Dendritic cell treated with granulocyte-macrophage colony-stimulating factor and Interleukin-4, amounts not matched to agents 40 ng/mL and 50 ng/mL, for 4 days (primary cell): ENCODE data around the gene REXO5.
"Not testable (repeated sequence)": the region's sequence is repeated elsewhere in the genome, so short reads cannot be mapped to it uniquely, and the experiment has no call there.

Experiments
- H3K27ac Mint-ChIP-seq: one replicate; pipeline ENCODE4 v1.8.0; 2022; ENCODE audit warnings: mild to moderate bottlenecking, mixed read lengths
- H3K27me3 Mint-ChIP-seq: one replicate; pipeline ENCODE4 v1.8.0; 2022; ENCODE audit warnings: mild to moderate bottlenecking, mixed read lengths
- H3K36me3 Mint-ChIP-seq: one replicate; pipeline ENCODE4 v1.8.0; 2022; ENCODE audit warnings: low read depth, mixed read lengths
- H3K4me1 Mint-ChIP-seq: one replicate; pipeline ENCODE4 v1.8.0; 2022; ENCODE audit warnings: low read depth, mixed read lengths
- H3K4me3 Mint-ChIP-seq: one replicate; pipeline ENCODE4 v1.8.0; 2022; ENCODE audit warnings: mild to moderate bottlenecking, moderate library complexity, mixed read lengths
- H3K9me3 Mint-ChIP-seq: one replicate; pipeline ENCODE4 v1.8.0; 2022; ENCODE audit warnings: mixed read lengths
- intact Hi-C: fragments of 100-400 bp; cut with micrococcal nuclease; formaldehyde crosslinking; loops from one replicate; pipeline ENCODE4 v1.15.0; 2022

REXO5 gene

DNA sequence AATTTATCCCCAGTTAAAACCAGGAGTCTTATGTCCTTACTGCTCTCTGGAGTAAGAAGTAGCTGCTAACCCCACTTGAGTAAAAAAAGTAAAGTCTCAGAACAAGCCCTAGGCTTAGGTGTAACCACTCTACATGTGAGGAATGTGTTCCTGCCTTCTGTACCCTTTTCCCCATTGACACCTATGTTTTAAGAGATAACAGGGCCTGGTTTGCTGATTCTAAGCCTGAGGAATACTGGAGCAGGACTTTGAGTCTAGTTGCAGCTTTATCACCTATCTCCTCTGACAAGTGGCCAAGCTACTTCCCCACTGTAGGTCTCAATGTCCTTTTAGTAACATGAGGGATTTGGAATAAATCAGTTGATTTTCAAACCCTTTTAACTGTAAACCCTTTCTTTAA is 40.2 kb downstream of the REXO5 start:
- no peak overlapping the region for H3K27ac Mint-ChIP-seq
- no peaks in the 10 kb centered on the region for H3K27me3 Mint-ChIP-seq
- no peak overlapping the region for H3K4me3 Mint-ChIP-seq
- peaks cover 40% of the 10 kb centered on the region for H3K36me3 Mint-ChIP-seq
- H3K4me1 Mint-ChIP-seq: peaks cover 31% of the 10 kb centered on the region
- intact Hi-C loops: no loop called here
- H3K9me3 Mint-ChIP-seq: no peaks in the 10 kb centered on the region

DNA sequence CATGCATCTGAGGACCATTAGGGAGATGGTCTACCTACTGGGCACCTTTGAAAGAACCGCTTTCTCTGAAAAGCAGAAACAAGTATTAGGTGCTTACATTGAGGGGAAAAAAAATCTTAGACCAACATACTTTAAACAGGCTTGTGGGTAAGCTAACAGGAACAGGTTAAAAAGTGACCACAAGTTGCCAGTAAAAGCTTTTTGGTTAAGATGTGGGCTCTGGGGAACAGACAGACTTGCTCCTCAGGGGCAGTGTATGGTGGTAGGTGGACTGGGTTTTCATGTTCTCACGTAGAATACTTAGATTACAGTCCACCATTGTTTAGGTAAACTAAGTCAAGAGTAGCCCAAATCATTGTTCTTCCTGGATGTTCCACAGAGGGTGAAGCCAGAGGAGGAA is 41.2 kb downstream of the REXO5 start:
- H3K9me3 Mint-ChIP-seq: no peaks in the 10 kb centered on the region
- H3K4me3 Mint-ChIP-seq: no peak overlapping the region
- H3K36me3 Mint-ChIP-seq: peaks cover 40% of the 10 kb centered on the region
- H3K27ac Mint-ChIP-seq: no peak overlapping the region
- H3K4me1 Mint-ChIP-seq: peaks cover 31% of the 10 kb centered on the region
- no peaks in the 10 kb centered on the region for H3K27me3 Mint-ChIP-seq
- intact Hi-C loops: no loop called here

DNA sequence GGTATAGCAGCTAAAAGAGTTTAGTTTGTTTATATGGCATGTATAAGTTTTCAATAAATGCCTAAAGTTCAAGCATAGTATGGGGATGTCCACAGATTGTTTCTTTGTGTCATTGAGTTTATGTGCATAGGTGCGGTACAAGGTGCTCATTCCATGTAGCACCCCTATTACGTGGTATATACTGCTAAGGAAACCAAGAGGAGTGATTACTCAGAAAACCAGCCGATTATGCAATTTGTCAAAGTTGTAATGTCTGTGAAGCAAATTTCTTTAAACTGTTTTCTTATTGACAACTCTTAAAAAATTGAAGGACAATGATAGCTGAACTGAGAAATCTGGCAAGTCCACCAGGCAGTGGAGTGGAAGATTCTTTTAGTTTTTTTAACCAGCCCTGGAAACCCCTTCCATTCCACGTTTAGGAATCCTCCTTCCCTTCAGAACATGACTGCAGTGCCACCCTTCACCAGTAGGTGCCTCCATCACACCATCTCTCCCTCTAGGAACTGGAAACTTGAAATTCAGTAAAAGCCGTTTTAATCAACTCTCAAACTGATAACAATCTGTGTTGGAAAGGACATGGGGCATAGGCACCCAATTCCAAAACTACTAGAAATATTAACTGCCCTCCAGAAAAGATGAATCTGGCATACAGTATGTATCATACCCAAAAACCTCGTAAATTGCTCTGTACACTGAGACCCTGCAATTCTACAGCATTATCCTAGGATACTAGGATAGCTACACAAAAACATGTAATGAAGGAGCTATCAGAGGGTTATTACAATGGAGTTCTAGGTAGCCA is 43.5 kb downstream of the REXO5 start:
- intact Hi-C loops: loop anchor here (1.0 kb wide), 1 partner anchor 234 kb away; no protein-coding TSS in a partner anchor
- Mint-ChIP-seq H3K9me3 (no peaks in the 10 kb centered on the region), H3K27ac (peak overlapping the region; percentile 43), H3K36me3 (peaks cover 52% of the 10 kb centered on the region), H3K4me1 (peaks cover 23% of the 10 kb centered on the region), H3K4me3 (no peak overlapping the region), H3K27me3 (no peaks in the 10 kb centered on the region)

DNA sequence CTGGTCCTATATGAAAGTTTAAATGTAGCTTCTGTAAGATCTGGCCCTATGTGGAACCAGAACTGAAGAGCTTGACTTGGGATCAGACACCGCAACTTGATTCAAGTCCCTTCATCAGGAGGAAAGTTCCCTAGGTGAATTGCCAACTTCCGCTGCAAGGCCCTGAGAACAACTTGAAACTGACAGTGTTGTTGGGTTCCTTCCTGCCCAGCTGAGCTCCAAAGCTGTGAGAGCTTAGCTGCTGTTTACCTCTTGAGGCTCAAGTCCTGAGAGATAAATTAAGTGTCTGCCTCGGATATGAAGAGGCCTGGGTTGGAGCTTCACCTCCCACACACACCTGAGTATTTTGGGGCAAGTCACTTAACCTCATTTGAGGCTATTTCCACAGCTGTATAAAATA is 44.7 kb downstream of the REXO5 start:
- H3K36me3 Mint-ChIP-seq: peaks cover 57% of the 10 kb centered on the region
- H3K27me3 Mint-ChIP-seq: no peaks in the 10 kb centered on the region
- H3K27ac Mint-ChIP-seq: no peak overlapping the region
- no peak overlapping the region for H3K4me3 Mint-ChIP-seq
- intact Hi-C loops: loop anchor here (1.0 kb wide), 1 partner anchor 232 kb away; no protein-coding TSS in a partner anchor
- H3K9me3 Mint-ChIP-seq: no peaks in the 10 kb centered on the region
- peaks cover 20% of the 10 kb centered on the region for H3K4me1 Mint-ChIP-seq

DNA sequence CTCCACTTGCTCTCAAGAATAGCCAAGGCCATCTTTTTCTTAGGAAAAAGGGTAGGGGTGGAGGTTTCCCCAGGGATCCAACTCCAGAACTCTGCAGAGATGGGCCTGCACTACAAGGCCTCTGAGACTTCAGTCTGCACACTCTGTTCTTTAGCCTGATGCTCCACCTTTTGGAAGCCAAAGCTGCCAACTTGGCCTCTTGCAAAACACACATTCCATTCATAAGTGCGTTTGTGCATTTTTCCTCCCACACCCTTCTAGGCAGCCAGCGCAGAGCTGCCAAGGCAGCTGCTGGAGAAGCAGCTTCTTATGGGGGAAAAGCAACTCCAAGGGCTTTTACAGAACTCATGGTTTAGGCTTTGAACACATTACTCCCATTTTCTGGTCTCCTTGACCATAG is 45.3 kb downstream of the REXO5 start:
- Mint-ChIP-seq H3K36me3 (peaks cover 57% of the 10 kb centered on the region), H3K27ac (no peak overlapping the region), H3K9me3 (no peaks in the 10 kb centered on the region)

DNA sequence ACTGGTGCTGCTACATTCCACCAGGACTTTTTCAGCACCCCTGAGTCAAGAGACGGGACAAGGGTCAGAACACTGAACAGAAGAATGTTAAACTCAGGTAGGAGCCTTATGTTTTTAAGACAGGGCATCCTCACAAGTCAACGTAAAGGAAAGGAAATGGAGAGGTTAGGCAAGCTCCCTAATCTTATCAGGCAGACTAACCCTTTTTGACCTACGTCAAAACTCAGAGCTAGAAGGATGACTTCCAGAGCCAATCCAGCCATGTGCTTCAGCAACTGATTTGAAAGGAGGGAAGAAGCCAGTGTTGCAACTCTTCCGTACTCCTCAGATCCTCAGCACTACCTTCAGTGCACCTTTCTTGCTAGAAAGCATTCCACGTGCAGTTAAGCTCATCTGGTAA is 46.8 kb downstream of the REXO5 start:
- peaks cover 55% of the 10 kb centered on the region for H3K36me3 Mint-ChIP-seq
- H3K27ac Mint-ChIP-seq: no peak overlapping the region
- no peaks in the 10 kb centered on the region for H3K27me3 Mint-ChIP-seq
- peaks cover 25% of the 10 kb centered on the region for H3K4me1 Mint-ChIP-seq
- intact Hi-C loops: no loop called here
- no peaks in the 10 kb centered on the region for H3K9me3 Mint-ChIP-seq
- no peak overlapping the region for H3K4me3 Mint-ChIP-seq

More for the DNA sequence above, 45.3 kb downstream of the REXO5 start:
- peaks cover 21% of the 10 kb centered on the region for H3K4me1 Mint-ChIP-seq
- no peak overlapping the region for H3K4me3 Mint-ChIP-seq
- intact Hi-C loops: no loop called here
- H3K27me3 Mint-ChIP-seq: no peaks in the 10 kb centered on the region

DNA sequence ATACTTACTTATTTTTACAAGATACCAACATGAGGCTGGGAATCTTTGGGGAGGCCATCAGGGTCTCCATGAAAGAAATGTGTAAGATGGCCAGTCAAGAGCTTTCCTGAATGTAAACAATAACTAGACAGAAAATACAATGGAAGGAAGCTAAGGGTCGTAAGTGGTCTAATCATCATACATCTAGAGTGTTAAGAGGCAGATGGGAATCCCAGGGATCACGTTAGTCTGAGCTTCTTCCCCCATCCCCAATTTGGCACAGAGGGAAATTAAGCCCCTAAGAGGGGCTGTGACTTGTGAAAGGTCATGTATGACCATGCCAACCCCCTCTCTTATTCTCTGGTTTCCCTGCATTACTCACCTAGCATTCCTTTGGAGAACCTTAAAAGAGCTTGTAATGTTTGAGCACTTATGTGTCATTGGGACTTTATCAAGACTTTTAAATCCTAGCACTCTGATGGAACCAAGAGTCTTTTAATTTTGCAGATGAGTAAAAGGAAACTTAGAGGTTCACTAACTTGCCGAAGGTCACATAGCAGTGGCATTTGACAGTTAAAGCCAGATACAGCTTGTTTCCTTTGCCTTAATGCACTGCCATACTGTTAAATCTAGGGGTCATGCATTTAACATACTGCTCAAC is 47.8 kb downstream of the REXO5 start:
- H3K4me3 Mint-ChIP-seq: no peak overlapping the region
- H3K36me3 Mint-ChIP-seq: peaks cover 57% of the 10 kb centered on the region
- H3K27ac Mint-ChIP-seq: peak overlapping the region; percentile 25
- no peaks in the 10 kb centered on the region for H3K27me3 Mint-ChIP-seq
- no peaks in the 10 kb centered on the region for H3K9me3 Mint-ChIP-seq
- H3K4me1 Mint-ChIP-seq: peaks cover 25% of the 10 kb centered on the region
- intact Hi-C loops: no loop called here

DNA sequence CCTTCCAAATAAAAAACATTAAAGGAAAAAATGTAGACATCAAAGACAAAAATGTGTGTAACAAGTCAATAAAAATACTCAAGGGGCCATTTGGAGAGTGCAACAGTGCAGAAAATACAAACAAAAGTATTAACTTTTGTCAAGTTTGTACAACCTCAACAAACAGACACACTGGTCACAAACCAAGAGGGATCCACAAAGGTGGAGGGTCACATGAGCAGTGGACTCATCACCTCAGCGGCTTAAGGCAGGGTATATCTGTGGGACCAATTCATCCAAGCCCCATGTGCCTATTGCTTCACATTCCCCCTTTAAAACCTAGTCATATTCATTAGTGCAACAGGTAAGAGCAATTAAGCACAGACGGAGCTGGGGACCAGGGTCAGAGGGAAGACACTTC is 48.6 kb downstream of the REXO5 start:
- Mint-ChIP-seq H3K4me3 (no peak overlapping the region), H3K9me3 (no peaks in the 10 kb centered on the region), H3K36me3 (peaks cover 57% of the 10 kb centered on the region), H3K27ac (peak overlapping the region; percentile 11), H3K27me3 (no peaks in the 10 kb centered on the region), H3K4me1 (peaks cover 26% of the 10 kb centered on the region)
- intact Hi-C loops: no loop called here

DNA sequence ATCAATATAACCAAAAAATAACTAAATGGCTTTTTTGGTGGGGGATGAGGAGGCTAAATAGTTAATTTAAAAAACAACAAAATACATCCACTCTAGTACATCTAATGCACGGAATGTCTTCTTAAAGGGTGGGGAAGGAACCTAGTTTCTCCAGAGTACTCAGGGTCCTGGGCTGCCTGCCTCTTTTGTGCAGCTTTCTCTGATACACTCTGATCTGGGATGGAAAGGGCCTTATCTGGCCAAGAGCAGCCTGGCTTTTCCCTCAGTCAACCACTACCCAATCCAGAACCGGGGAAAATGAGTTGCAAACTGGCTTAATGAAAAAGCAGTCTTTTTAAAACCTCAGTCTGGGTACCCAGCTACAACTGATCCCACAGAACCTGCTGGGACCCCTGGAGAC is 51.0 kb downstream of the REXO5 start:
- H3K4me1 Mint-ChIP-seq: peaks cover 22% of the 10 kb centered on the region
- no peak overlapping the region for H3K27ac Mint-ChIP-seq
- H3K27me3 Mint-ChIP-seq: no peaks in the 10 kb centered on the region
- H3K4me3 Mint-ChIP-seq: no peak overlapping the region
- peaks cover 76% of the 10 kb centered on the region for H3K36me3 Mint-ChIP-seq
- no peaks in the 10 kb centered on the region for H3K9me3 Mint-ChIP-seq
- intact Hi-C loops: no loop called here

DNA sequence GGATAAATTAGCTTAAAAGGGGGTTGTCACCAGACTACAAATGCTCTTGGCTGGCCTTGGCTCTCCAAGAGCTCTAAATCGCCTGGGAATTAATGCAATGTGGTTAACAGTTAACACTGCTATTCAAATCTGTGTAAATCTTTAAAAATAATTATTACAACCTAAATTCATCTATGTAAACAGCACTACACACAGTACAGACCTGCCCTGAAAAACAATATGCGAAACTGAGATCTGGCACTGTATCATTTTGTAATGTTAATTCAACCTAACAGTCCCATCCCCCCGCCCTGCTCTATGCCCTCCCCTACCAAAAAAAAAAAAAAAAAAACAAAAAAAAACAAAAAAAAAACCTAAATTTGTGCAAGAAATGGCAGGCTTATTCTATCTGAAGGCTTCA is 52.9 kb downstream of the REXO5 start:
- Mint-ChIP-seq H3K4me3 (no peak overlapping the region), H3K4me1 (peaks cover 30% of the 10 kb centered on the region), H3K27me3 (no peaks in the 10 kb centered on the region), H3K36me3 (peaks cover 82% of the 10 kb centered on the region), H3K27ac (no peak overlapping the region), H3K9me3 (no peaks in the 10 kb centered on the region)
- intact Hi-C loops: no loop called here

DNA sequence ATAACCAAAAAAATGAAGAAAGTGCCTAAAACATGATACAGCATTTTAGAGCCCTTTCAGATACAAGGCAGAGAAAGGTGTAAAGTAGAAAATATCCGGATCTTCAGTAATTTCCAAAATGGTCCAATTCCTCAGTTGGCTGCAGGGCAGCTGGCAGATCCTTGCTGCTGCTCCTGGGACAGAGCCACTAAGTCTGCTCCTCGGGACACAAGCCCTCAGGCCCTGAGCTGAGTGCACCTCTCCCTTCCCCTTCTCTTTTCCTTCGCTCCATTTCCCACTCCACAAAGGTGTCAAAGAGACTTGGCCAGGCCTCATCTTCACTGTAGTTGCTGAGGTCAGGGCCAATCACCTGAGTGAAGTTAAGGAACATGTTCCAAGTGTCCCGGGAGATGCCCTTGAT is 53.4 kb downstream of the REXO5 start:
- no peak overlapping the region for H3K4me3 Mint-ChIP-seq

DNA sequence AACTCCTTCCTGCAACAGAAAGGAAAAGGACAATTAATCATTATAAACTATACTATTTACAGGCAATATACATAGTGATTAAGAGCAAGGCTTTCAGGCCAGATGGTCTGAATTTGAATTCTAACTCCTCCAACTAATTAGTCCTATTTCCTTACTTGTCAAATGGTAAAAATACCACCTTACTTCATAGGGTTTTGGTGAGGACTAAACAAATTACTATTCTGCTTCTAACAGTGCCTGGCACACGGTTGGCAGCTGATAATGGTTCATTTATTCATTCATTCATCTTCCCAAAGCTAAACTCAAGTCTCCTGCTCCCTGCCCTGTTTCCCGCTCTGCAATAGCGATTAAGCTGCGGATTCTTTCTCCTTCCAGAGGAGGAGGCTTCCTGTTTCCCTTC is 54.0 kb downstream of the REXO5 start:
- H3K27me3 Mint-ChIP-seq: no peaks in the 10 kb centered on the region

More for the DNA sequence above, 53.4 kb downstream of the REXO5 start:
- H3K27ac Mint-ChIP-seq: peak overlapping the region; percentile 12
- H3K4me1 Mint-ChIP-seq: peaks cover 34% of the 10 kb centered on the region
- H3K27me3 Mint-ChIP-seq: no peaks in the 10 kb centered on the region
- no peaks in the 10 kb centered on the region for H3K9me3 Mint-ChIP-seq
- intact Hi-C loops: no loop called here
- peaks cover 85% of the 10 kb centered on the region for H3K36me3 Mint-ChIP-seq

DNA sequence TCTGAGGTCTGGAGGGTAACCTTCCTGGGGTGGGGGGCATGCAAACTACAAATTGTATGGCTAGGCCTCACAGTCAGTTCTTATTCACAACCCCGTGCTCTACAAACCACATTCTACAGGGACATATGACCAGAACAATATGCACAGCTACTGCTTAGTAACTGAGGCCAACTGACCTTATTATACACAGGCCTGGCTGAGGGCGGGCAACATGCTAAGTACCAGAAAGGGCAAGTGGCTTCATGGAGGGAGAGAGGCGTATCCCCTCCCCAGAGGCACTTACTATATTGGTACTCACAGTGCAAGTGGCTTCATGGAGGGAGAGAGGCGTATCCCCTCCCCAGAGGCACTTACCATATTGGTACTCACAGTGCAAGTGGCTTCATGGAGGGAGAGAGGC is 54.7 kb downstream of the REXO5 start:
- H3K4me1 Mint-ChIP-seq: peaks cover 36% of the 10 kb centered on the region
- H3K27ac Mint-ChIP-seq, H3K4me3 Mint-ChIP-seq, H3K9me3 Mint-ChIP-seq, intact Hi-C loops, H3K27me3 Mint-ChIP-seq: not testable (repeated sequence)
- H3K36me3 Mint-ChIP-seq: peaks cover 76% of the 10 kb centered on the region

More for the DNA sequence above, 54.0 kb downstream of the REXO5 start:
- H3K36me3 Mint-ChIP-seq: peaks cover 82% of the 10 kb centered on the region
- H3K4me1 Mint-ChIP-seq: peaks cover 35% of the 10 kb centered on the region
- intact Hi-C loops: no loop called here
- H3K27ac Mint-ChIP-seq: no peak overlapping the region
- H3K4me3 Mint-ChIP-seq: no peak overlapping the region
- no peaks in the 10 kb centered on the region for H3K9me3 Mint-ChIP-seq

DNA sequence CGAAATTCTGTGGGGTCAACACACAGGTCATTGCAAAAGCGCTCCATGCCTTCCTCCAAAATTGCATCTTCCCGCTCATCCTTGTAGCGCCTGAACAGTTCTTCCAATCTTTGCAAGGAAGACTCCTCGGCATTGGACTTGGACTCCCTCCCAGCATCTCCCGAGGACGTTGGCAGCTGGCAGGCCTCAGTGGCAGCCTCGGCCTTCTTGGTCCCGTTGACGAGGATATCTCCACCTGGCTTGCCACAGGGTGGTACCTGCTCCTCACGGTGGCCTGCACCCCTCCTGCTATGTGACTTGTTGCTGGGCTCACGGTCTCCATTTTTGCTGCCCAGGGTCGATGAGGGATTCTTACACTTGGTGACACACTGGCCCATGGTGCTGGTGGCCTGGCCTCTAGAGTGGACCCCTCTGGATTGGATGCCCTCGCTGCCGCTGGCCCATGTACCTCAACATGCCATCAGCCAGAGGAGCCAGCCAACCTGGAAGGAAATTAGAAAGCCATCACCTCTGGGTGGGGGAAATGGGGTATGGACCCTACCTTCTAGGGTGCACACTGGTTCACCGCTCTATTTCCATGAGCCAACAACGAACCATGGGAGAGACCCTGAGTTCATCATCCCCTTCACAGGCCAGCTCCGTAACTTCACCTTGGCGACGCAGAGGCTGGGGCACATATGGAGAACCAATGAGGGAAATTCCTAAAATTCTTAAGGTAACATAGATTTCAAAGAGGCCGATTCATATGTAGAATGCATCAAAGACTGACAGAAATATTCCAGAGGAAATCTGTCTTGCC is 56.0 kb downstream of the REXO5 start:
- peaks cover 78% of the 10 kb centered on the region for H3K36me3 Mint-ChIP-seq
- intact Hi-C loops: no loop called here
- no peaks in the 10 kb centered on the region for H3K9me3 Mint-ChIP-seq
- H3K4me3 Mint-ChIP-seq: no peak overlapping the region
- no peaks in the 10 kb centered on the region for H3K27me3 Mint-ChIP-seq
- H3K4me1 Mint-ChIP-seq: peaks cover 43% of the 10 kb centered on the region
- no peak overlapping the region for H3K27ac Mint-ChIP-seq
